Testis (tissue), 2 donors: Measurements from ENCODE around the gene TRPM2.

Experiments
- POLR2A ChIP-seq: fragments of 450-650 bp; IDR thresholded peaks from one replicate; pipeline ENCODE4 v1.6.1; 2017; ENCODE audit warnings: antibody characterized with exemption, mild to moderate bottlenecking, moderate library complexity
- TF ChIP-seq, protein P1 (sequence below), 3 experiments: fragments of 450-650 bp in 2 of 3; fragments of 200-600 bp in 1 of 3; sonication (generic) in 1 of 3; IDR thresholded peaks; one replicate each; pipeline ENCODE4 v1.5.1; 2016 to 2019; ENCODE audit warnings: antibody characterized with exemption in 3 of 3, mild to moderate bottlenecking in 2 of 3, moderate library complexity in 1 of 3

DNA sequence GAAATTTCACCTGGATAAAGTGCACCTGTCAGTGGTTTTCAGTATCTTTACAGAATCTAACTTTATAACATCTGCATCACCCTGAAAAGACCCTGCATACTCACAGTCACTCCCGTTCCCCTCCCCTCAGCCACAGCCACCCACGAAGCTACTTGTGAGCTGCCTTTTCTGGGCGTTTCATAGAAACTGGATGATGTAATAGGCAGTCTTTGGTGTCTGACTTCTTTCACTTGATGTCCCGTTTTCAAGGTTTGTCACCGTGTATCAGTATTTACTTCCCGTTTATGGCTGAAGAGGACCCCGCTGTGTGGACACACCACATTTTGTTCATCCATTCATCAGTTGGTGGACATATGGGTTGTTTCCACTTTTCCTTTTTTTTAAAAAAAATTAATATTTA is 54.1 kb downstream of the TRPM2 start:
- no peak for TF ChIP-seq POLR2A
- TF ChIP-seq, protein P1, sequence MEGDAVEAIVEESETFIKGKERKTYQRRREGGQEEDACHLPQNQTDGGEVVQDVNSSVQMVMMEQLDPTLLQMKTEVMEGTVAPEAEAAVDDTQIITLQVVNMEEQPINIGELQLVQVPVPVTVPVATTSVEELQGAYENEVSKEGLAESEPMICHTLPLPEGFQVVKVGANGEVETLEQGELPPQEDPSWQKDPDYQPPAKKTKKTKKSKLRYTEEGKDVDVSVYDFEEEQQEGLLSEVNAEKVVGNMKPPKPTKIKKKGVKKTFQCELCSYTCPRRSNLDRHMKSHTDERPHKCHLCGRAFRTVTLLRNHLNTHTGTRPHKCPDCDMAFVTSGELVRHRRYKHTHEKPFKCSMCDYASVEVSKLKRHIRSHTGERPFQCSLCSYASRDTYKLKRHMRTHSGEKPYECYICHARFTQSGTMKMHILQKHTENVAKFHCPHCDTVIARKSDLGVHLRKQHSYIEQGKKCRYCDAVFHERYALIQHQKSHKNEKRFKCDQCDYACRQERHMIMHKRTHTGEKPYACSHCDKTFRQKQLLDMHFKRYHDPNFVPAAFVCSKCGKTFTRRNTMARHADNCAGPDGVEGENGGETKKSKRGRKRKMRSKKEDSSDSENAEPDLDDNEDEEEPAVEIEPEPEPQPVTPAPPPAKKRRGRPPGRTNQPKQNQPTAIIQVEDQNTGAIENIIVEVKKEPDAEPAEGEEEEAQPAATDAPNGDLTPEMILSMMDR (IDR thresholded peaks at IDR 0.05): no peak
